ENCODE measurements around the gene MRPS2. TPM values are rescaled to one million over a fixed set of nuclear protein-coding genes. Genes with fewer than 3 reads are reported as not detected.

MRPS2 gene
- total and polyA plus RNA-seq, 2 experiments from 2014 or later = 83.2 to 116 TPM

GRCh38 chr9:135480071-135480939 is 20.2 kb upstream of the MRPS2 start:
- ATAC-seq = peak; percentile 68
- TF ChIP-seq ZNF114 (CRISPR knock-in tag; IDR thresholded peaks at IDR 0.05) = no peak
- TF ChIP-seq POLR2AphosphoS5 (IDR thresholded peaks at IDR 0.05; ENCODE audit: low read depth) = peak; percentile 51
- H3K4me3 ChIP-seq = peak overlapping the region; percentile 86
- Mint-ChIP-seq H3K4me3 (peak overlapping the region; percentile 77), H3K27ac (no peak overlapping the region), H3K36me3 (ENCODE audit: low read depth) (peaks cover 19% of the 10 kb centered on the region), H3K27me3 (ENCODE audit: insufficient read depth, low read depth, poor library complexity) (peaks cover 9% of the 10 kb centered on the region), H3K4me1 (peaks cover 11% of the 10 kb centered on the region), H3K9me3 (no peaks in the 10 kb centered on the region)
- peak overlapping the region; percentile 63; the same call in 1 of the 2 replicates for H3K27ac ChIP-seq (ENCODE audit: low read depth)
- peaks cover 31% of the 10 kb centered on the region for H3K79me2 ChIP-seq (replicated peaks; ENCODE audit: insufficient read depth)
- H2AFZ ChIP-seq = peak overlapping the region; percentile 66; the same call in 1 of the 2 replicates
- H4K20me1 ChIP-seq (replicated peaks; ENCODE audit: insufficient read depth) = peaks cover 11% of the 10 kb centered on the region; the same call in 1 of the 2 replicates
- H3F3A ChIP-seq (replicated peaks; ENCODE audit: low read depth) = peaks cover 12% of the 10 kb centered on the region; the same call in 1 of the 2 replicates
- H3K9me2 ChIP-seq (ENCODE audit: insufficient read depth) = no peaks in the 10 kb centered on the region
- peaks cover 7% of the 10 kb centered on the region; the same call in 1 of the 2 replicates for H3K36me3 ChIP-seq (ENCODE audit: insufficient read depth)
- H3K4me2 ChIP-seq = peak overlapping the region; percentile 92
- DNase-seq (ENCODE audit: low spot score) = peak; percentile 71
- H3K4me1 ChIP-seq (ENCODE audit: insufficient read depth) = peaks cover 10% of the 10 kb centered on the region
- no peaks in the 10 kb centered on the region for H3K27me3 ChIP-seq (ENCODE audit: insufficient read depth)

- Histone ChIP-seq H3K4me1 (ENCODE audit: insufficient read depth) (peaks cover 10% of the 10 kb centered on the region), H3K36me3 (ENCODE audit: insufficient read depth) (peaks cover 7% of the 10 kb centered on the region; the same call in 1 of the 2 replicates), H3K27me3 (ENCODE audit: insufficient read depth) (no peaks in the 10 kb centered on the region), H3K4me2 (peak overlapping the region; percentile 92), H3K9me2 (ENCODE audit: insufficient read depth) (no peaks in the 10 kb centered on the region), H3K79me2 (replicated peaks; ENCODE audit: insufficient read depth) (peaks cover 31% of the 10 kb centered on the region), H4K20me1 (replicated peaks; ENCODE audit: insufficient read depth) (peaks cover 11% of the 10 kb centered on the region; the same call in 1 of the 2 replicates), H3K4me3 (peak overlapping the region; percentile 86), H3K27ac (ENCODE audit: low read depth) (peak overlapping the region; percentile 63; the same call in 1 of the 2 replicates), H2AFZ (0 out of 2 replicates have a peak overlapping the region, but pooled peaks have one; percentile 66), H3F3A (replicated peaks; ENCODE audit: low read depth) (peaks cover 12% of the 10 kb centered on the region; the same call in 1 of the 2 replicates)
- no peak for DNase-seq (ENCODE audit: low spot score)
- Mint-ChIP-seq H3K9me3 (no peaks in the 10 kb centered on the region), H3K27me3 (ENCODE audit: insufficient read depth, low read depth, poor library complexity) (peaks cover 9% of the 10 kb centered on the region), H3K27ac (no peak overlapping the region), H3K36me3 (ENCODE audit: low read depth) (peaks cover 26% of the 10 kb centered on the region), H3K4me1 (peaks cover 6% of the 10 kb centered on the region), H3K4me3 (peak overlapping the region; percentile 77)
- TF ChIP-seq CTCF (conservative IDR thresholded peaks at IDR 0.05; ENCODE audit: low read depth in 2 of 2) (0 out of 4 replicates have a peak, but pooled peaks of 1 of the 2 experiments have one; percentile 5), EZH2phosphoT487 (IDR thresholded peaks at IDR 0.05; ENCODE audit: unreplicated experiment) (no peak), EZH2 (IDR thresholded peaks at IDR 0.05; ENCODE audit: low read depth, unreplicated experiment) (no peak), CREB1 (CRISPR knock-in tag; IDR thresholded peaks at IDR 0.05; ENCODE audit: low read depth) (no peak), ZNF331 (CRISPR knock-in tag; IDR thresholded peaks at IDR 0.05; ENCODE audit: low read depth) (no peak), POLR2AphosphoS5 (IDR thresholded peaks at IDR 0.05; ENCODE audit: low read depth) (no peak), ETS1 (IDR thresholded peaks at IDR 0.05) (no peak)
- ATAC-seq = peak; percentile 39
These were observed 19.6 kb upstream of the MRPS2 start for GRCh38 chr9:135480940-135481310.
